Measurements from ENCODE around the gene DUSP1. TPM values are rescaled to one million over a fixed set of nuclear protein-coding genes. Genes with fewer than 3 reads are reported as not detected.

Gene DUSP1
- total and polyA plus RNA-seq, 2 of the 4 experiments (the other 2 are of a cell fraction): 304 to 467 TPM

- TF ChIP-seq MAZ (IDR thresholded peaks at IDR 0.05; ENCODE audit: borderline replicate concordance, low read depth, low read length) (no peak), FOS (IDR thresholded peaks at IDR 0.05; ENCODE audit: low read depth, low read length) (no peak), SMC3 (IDR thresholded peaks at IDR 0.05; ENCODE audit: low read depth, low read length) (no peak)
These were observed 2.8 kb upstream of the DUSP1 start (continued) for GRCh38 chr5:172773481-172774469.
